Naive thymus-derived CD4-positive, alpha-beta T cell (primary cell): Measurements from ENCODE around the gene PADI4. TPM values are rescaled to one million over a fixed set of nuclear protein-coding genes. Genes with fewer than 3 reads are reported as not detected.

ENCODE experiments used
- ATAC-seq: fragments of 150-1000 bp; cut with Tn5 transposase; 2 replicates; pipeline ENCODE4 v1.10.0; 2021; ENCODE audit warnings: mild to moderate bottlenecking, moderate library complexity
- CTCF ChIA-PET: fragments of 350-600 bp; sonication (Branson Sonifier 250); formaldehyde crosslinking; loops from one replicate; lab custom pipeline; 2021; ENCODE audit warnings: antibody characterized with exemption; lab: Charles Lee
- POLR2A ChIA-PET: fragments of 350-600 bp; sonication (Branson Sonifier 250); formaldehyde crosslinking; loops from one replicate; lab custom pipeline; 2021; ENCODE audit warnings: antibody characterized with exemption, inconsistent platforms; lab: Charles Lee
- DNase-seq, 9 donors: peaks; one replicate each; pipeline versions ENCODE4 v3.0.0 to v3.0.0-alpha.2; 2020 to 2022; ENCODE audit warnings: mixed read lengths in 1 of 9
- H3K27ac ChIP-seq: one replicate; pipeline ENCODE4 v1.7.0; 2013; ENCODE audit warnings: mild to moderate bottlenecking, low read depth, low read length, moderate library complexity
- H3K27me3 ChIP-seq, 2 donors: one replicate each; pipeline ENCODE4 v1.7.0; 2013; ENCODE audit warnings: low read length in 2 of 2, mild to moderate bottlenecking in 2 of 2, moderate library complexity in 2 of 2; ENCODE audit not compliant: control insufficient read depth in 2 of 2, insufficient read depth in 2 of 2
- H3K36me3 ChIP-seq, 3 experiments: 1 replicate in 2 of 3; 2 replicates in 1 of 3; pipeline ENCODE4 v1.7.0; 2013; ENCODE audit warnings: low read length in 3 of 3, mild to moderate bottlenecking in 3 of 3, moderate library complexity in 1 of 3; ENCODE audit not compliant: insufficient read depth in 3 of 3, control insufficient read depth in 2 of 3
- H3K4me1 ChIP-seq, 2 donors: one replicate each; pipeline ENCODE4 v1.7.0; 2013; ENCODE audit warnings: low read length in 2 of 2, mild to moderate bottlenecking in 2 of 2, moderate library complexity in 1 of 2; ENCODE audit not compliant: control insufficient read depth in 2 of 2, insufficient read depth in 2 of 2
- H3K4me3 ChIP-seq: 2 replicates; pipeline ENCODE4 v1.7.0; 2013; ENCODE audit warnings: mild to moderate bottlenecking, low read length
- H3K9me3 ChIP-seq, 3 experiments: 1 replicate in 2 of 3; 2 replicates in 1 of 3; pipeline ENCODE4 v1.7.0; 2013; ENCODE audit warnings: low read length in 3 of 3; ENCODE audit not compliant: control insufficient read depth in 2 of 3
- H3K27ac Mint-ChIP-seq, 9 donors: one replicate each; pipeline ENCODE4 v1.8.0; 2020 to 2022; ENCODE audit warnings: mixed read lengths in 9 of 9, mild to moderate bottlenecking in 8 of 9, moderate library complexity in 5 of 9, inconsistent platforms in 2 of 9
- H3K27me3 Mint-ChIP-seq, 5 donors: one replicate each; pipeline ENCODE4 v1.8.0; 2021 to 2022; ENCODE audit warnings: mixed read lengths in 5 of 5, mild to moderate bottlenecking in 1 of 5
- H3K36me3 Mint-ChIP-seq, 5 donors: one replicate each; pipeline ENCODE4 v1.8.0; 2020 to 2022; ENCODE audit warnings: mixed read lengths in 5 of 5, mild to moderate bottlenecking in 3 of 5, inconsistent platforms in 1 of 5
- H3K4me1 Mint-ChIP-seq, 7 donors: one replicate each; pipeline ENCODE4 v1.8.0; 2020 to 2022; ENCODE audit warnings: mixed read lengths in 7 of 7, mild to moderate bottlenecking in 3 of 7, inconsistent platforms in 1 of 7
- H3K4me3 Mint-ChIP-seq, 10 donors: one replicate each; pipeline ENCODE4 v1.8.0; 2020 to 2022; ENCODE audit warnings: mild to moderate bottlenecking in 10 of 10, mixed read lengths in 10 of 10, moderate library complexity in 6 of 10, inconsistent platforms in 2 of 10
- H3K9me3 Mint-ChIP-seq, 11 donors: one replicate each; pipeline ENCODE4 v1.8.0; 2020 to 2022; ENCODE audit warnings: mixed read lengths in 11 of 11, mild to moderate bottlenecking in 4 of 11, inconsistent platforms in 1 of 11, moderate library complexity in 1 of 11
- intact Hi-C, 2 donors: fragments of 100-400 bp; cut with micrococcal nuclease; formaldehyde crosslinking; loops; one replicate each; pipeline ENCODE4 v1.15.1; 2023
- polyA plus RNA-seq, 2 donors: library from polyadenylated mRNA; unstranded; fragments of 300-500 nt; fragmentation: Illumina TruSeq; gene quantifications; one replicate each; pipeline ENCODE4 v1.2.3, GENCODE V29; 2021
- total RNA-seq, 6 experiments: library from RNA in 5 of 6; stranded (reverse) in 5 of 6; gene quantifications; 1 replicate in 5 of 6; 2 replicates in 1 of 6; pipeline ENCODE4 v1.2.3 and lab custom pipeline; 2021 to 2026

PADI4 gene
- total and polyA plus RNA-seq, 7 experiments from 2014 or later: 0.12 to 20.5 (median 2.4) TPM

- POLR2A ChIA-PET: no interaction called here
- CTCF ChIA-PET: no interaction called here
- H3K4me3 ChIP-seq: no peak overlapping the region
- DNase-seq: no peak
- H3K9me3 ChIP-seq: no peaks in the 10 kb centered on the region
- ATAC-seq: no peak
- H3K36me3 ChIP-seq: no peaks in the 10 kb centered on the region
- no peak overlapping the region for H3K4me3 Mint-ChIP-seq
- H3K27me3 ChIP-seq: no peaks in the 10 kb centered on the region
- no peak overlapping the region for H3K27ac ChIP-seq
- peaks cover 0 to 6% (median 0%) of the 10 kb centered on the region in 11 donors for H3K9me3 Mint-ChIP-seq
- H3K36me3 Mint-ChIP-seq: no peaks in the 10 kb centered on the region
- intact Hi-C loops: no loop called here
- H3K27me3 Mint-ChIP-seq: peaks cover 0 to 8% (median 5%) of the 10 kb centered on the region in 5 donors
- H3K4me1 ChIP-seq: no peaks in the 10 kb centered on the region
- peaks cover 0 to 2% (median 0%) of the 10 kb centered on the region in 7 donors for H3K4me1 Mint-ChIP-seq
- H3K27ac Mint-ChIP-seq: no peak overlapping the region
Observed at GRCh38 chr1:17264470-17264869, 43.5 kb upstream of the PADI4 start.

- ChIA-PET POLR2A (no interaction called here), CTCF (no interaction called here)
- H3K4me1 Mint-ChIP-seq: peaks cover 0 to 2% (median 0%) of the 10 kb centered on the region in 7 donors
- ATAC-seq (no peak), DNase-seq (no peak)
- H3K27ac ChIP-seq: no peak overlapping the region
- no peaks in the 10 kb centered on the region for H3K27me3 ChIP-seq
- intact Hi-C loops: no loop called here
- no peaks in the 10 kb centered on the region for H3K9me3 ChIP-seq
- no peaks in the 10 kb centered on the region for H3K36me3 ChIP-seq
- H3K27me3 Mint-ChIP-seq: peaks cover 0 to 8% (median 4%) of the 10 kb centered on the region in 5 donors
- no peak overlapping the region for H3K27ac Mint-ChIP-seq
- H3K36me3 Mint-ChIP-seq: no peaks in the 10 kb centered on the region
- H3K9me3 Mint-ChIP-seq: peaks cover 0 to 6% (median 0%) of the 10 kb centered on the region in 11 donors
- H3K4me1 ChIP-seq: no peaks in the 10 kb centered on the region
- H3K4me3 ChIP-seq: no peak overlapping the region
- no peak overlapping the region for H3K4me3 Mint-ChIP-seq
Observed at GRCh38 chr1:17265162-17265561, 42.8 kb upstream of the PADI4 start.

DNA sequence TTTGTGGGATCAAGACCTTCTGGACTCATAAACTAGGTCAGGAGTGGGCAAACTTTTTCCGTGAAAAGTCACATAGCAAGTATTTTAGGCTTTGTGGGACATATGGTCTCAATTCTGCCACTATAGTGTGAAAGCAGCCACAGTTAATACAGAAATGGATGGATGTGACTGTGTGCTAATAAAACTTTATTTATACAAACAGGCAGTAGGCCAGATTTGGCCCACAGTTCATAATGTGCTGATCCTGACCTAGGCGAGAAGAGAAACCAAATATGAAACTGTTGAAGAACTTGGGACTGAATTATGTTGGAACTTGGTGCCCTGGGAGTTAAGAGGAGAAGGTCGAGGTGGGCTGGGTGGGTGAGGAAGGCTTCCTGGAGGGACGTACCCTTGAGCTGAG is 42.0 kb upstream of the PADI4 start:
- peaks cover 0 to 6% (median 0%) of the 10 kb centered on the region in 11 donors for H3K9me3 Mint-ChIP-seq
- Histone ChIP-seq H3K9me3 (no peaks in the 10 kb centered on the region), H3K4me1 (no peaks in the 10 kb centered on the region), H3K36me3 (no peaks in the 10 kb centered on the region), H3K27ac (no peak overlapping the region), H3K27me3 (no peaks in the 10 kb centered on the region), H3K4me3 (no peak overlapping the region)
- intact Hi-C loops: no loop called here
- no peaks in the 10 kb centered on the region for H3K36me3 Mint-ChIP-seq
- CTCF ChIA-PET: no interaction called here
- DNase-seq (no peak), ATAC-seq (no peak)
- peaks cover 0 to 2% (median 0%) of the 10 kb centered on the region in 7 donors for H3K4me1 Mint-ChIP-seq
- H3K27ac Mint-ChIP-seq: no peak overlapping the region
- POLR2A ChIA-PET: no interaction called here
- peaks cover 0 to 6% (median 0%) of the 10 kb centered on the region in 5 donors for H3K27me3 Mint-ChIP-seq
- no peak overlapping the region for H3K4me3 Mint-ChIP-seq

DNA sequence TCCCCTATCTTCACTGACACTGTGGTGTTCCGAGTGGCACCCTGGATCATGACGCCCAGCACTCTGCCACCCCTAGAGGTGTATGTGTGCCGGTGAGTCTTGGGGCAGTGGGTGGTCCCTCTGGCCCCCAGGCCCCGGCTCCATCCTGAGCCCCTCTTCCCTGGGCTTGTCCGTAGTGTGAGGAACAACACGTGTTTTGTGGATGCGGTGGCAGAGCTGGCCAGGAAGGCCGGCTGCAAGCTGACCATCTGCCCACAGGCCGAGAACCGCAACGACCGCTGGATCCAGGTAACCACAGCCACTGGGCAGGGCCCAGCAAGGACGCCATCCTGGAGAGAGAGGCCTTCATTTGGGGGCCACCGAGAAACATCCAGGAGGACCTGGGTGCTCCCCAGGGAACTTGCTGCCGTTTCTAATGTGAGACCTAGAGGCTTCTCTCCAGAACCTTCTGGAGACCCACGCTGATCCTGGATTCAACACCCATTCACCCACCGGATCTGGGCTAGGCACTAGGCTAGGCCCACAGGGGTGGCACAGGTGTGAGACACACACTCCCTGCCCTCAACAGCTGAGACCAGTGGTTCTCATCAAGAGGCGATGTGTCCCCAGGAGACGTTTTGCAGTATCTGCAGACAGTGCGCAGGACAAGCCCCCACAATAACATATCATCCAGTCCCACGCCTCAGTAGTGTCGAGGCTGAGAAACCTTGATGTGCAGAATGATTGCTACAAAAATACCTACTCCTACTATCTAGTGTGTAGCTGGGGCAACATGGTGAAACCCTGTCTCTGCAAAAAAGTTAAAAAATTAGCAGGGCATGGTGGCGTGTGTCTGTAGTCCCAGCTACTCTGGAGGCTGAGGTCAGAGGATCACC is 36.9 kb upstream of the PADI4 start:
- no peaks in the 10 kb centered on the region for H3K9me3 Mint-ChIP-seq
- DNase-seq (no peak), ATAC-seq (no peak)
- intact Hi-C loops: no loop called here
- H3K36me3 Mint-ChIP-seq: no peaks in the 10 kb centered on the region
- Histone ChIP-seq H3K4me1 (no peaks in the 10 kb centered on the region), H3K9me3 (no peaks in the 10 kb centered on the region), H3K27ac (no peak overlapping the region), H3K27me3 (no peaks in the 10 kb centered on the region), H3K36me3 (no peaks in the 10 kb centered on the region), H3K4me3 (no peak overlapping the region)
- H3K27me3 Mint-ChIP-seq: peaks cover 0 to 14% (median 7%) of the 10 kb centered on the region in 5 donors
- CTCF ChIA-PET: interaction anchor here (0.6 kb wide), 2 partner anchors 147 kb away, joined by 3 read pairs; no protein-coding TSS in a partner anchor
- no peaks in the 10 kb centered on the region for H3K4me1 Mint-ChIP-seq
- no peak overlapping the region for H3K27ac Mint-ChIP-seq
- H3K4me3 Mint-ChIP-seq: no peak overlapping the region
- POLR2A ChIA-PET: no interaction called here

DNA sequence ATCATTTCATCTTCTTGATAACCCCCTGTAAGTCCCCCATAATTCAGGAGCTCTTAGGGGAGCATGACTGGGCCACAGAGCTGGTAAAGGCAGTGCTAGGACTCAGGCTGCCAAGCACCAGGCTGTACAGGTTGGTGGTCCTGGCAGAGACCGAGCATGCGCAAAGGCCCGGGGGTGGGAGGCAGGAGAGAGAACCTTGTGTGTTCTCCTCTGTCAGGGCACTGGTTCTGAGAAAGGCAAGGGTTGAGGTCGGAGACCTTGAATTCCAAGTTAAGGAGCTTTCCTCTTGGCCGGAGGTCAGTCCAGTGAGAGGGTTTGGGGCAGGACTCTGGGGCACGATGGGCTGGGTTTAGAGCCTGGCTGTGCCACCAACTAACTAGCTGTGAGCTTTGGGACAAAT is 35.9 kb upstream of the PADI4 start:
- no peaks in the 10 kb centered on the region for H3K9me3 ChIP-seq
- no peaks in the 10 kb centered on the region for H3K36me3 ChIP-seq
- H3K4me1 Mint-ChIP-seq: no peaks in the 10 kb centered on the region
- ATAC-seq: no peak
- H3K4me3 Mint-ChIP-seq: no peak overlapping the region
- H3K36me3 Mint-ChIP-seq: no peaks in the 10 kb centered on the region
- peaks cover 0 to 14% (median 7%) of the 10 kb centered on the region in 5 donors for H3K27me3 Mint-ChIP-seq
- ChIA-PET CTCF (interaction anchor here (0.6 kb wide), 1 partner anchor 147 kb away, joined by 3 read pairs; no protein-coding TSS in a partner anchor), POLR2A (no interaction called here)
- DNase-seq: no peak
- no peak overlapping the region for H3K27ac Mint-ChIP-seq
- no peaks in the 10 kb centered on the region for H3K9me3 Mint-ChIP-seq
- H3K27ac ChIP-seq: no peak overlapping the region
- H3K27me3 ChIP-seq: no peaks in the 10 kb centered on the region
- no peak overlapping the region for H3K4me3 ChIP-seq
- intact Hi-C loops: no loop called here
- H3K4me1 ChIP-seq: no peaks in the 10 kb centered on the region

- Histone ChIP-seq H3K27ac (no peak overlapping the region), H3K4me1 (no peaks in the 10 kb centered on the region), H3K36me3 (no peaks in the 10 kb centered on the region), H3K27me3 (no peaks in the 10 kb centered on the region), H3K9me3 (no peaks in the 10 kb centered on the region), H3K4me3 (no peak overlapping the region)
- ChIA-PET POLR2A (no interaction called here), CTCF (no interaction called here)
- no peaks in the 10 kb centered on the region for H3K36me3 Mint-ChIP-seq
- intact Hi-C loops: no loop called here
- no peaks in the 10 kb centered on the region for H3K4me1 Mint-ChIP-seq
- no peak overlapping the region for H3K27ac Mint-ChIP-seq
- no peak overlapping the region for H3K4me3 Mint-ChIP-seq
- H3K27me3 Mint-ChIP-seq: peaks cover 0 to 18% (median 7%) of the 10 kb centered on the region in 5 donors
- no peaks in the 10 kb centered on the region for H3K9me3 Mint-ChIP-seq
- ATAC-seq (no peak), DNase-seq (no peak)
Observed at GRCh38 chr1:17272646-17273045, 35.4 kb upstream of the PADI4 start.

GRCh38 chr1:17273096-17273495 is 34.9 kb upstream of the PADI4 start:
- no peaks in the 10 kb centered on the region for H3K9me3 Mint-ChIP-seq
- no peaks in the 10 kb centered on the region for H3K4me1 ChIP-seq
- CTCF ChIA-PET: no interaction called here
- DNase-seq (no peak), ATAC-seq (no peak)
- H3K27ac ChIP-seq: no peak overlapping the region
- H3K4me1 Mint-ChIP-seq: no peaks in the 10 kb centered on the region
- no peak overlapping the region for H3K27ac Mint-ChIP-seq
- peaks cover 0 to 18% (median 7%) of the 10 kb centered on the region in 5 donors for H3K27me3 Mint-ChIP-seq
- H3K9me3 ChIP-seq: no peaks in the 10 kb centered on the region
- no peaks in the 10 kb centered on the region for H3K36me3 ChIP-seq
- H3K36me3 Mint-ChIP-seq: no peaks in the 10 kb centered on the region
- intact Hi-C loops: no loop called here
- no peak overlapping the region for H3K4me3 ChIP-seq
- no peak overlapping the region for H3K4me3 Mint-ChIP-seq
- POLR2A ChIA-PET: no interaction called here
- no peaks in the 10 kb centered on the region for H3K27me3 ChIP-seq
